GM03348 (cell line): ENCODE measurements around the gene DOCK11.
A peak's percentile ranks its signal among the peaks of the same experiment; 100 is the strongest.
"Not testable (repeated sequence)": the region's sequence is repeated elsewhere in the genome, so short reads cannot be mapped to it uniquely, and the experiment has no call there.

ENCODE experiments used
- DNase-seq: peaks from one replicate; pipeline ENCODE4 v3.0.0; 2012; ENCODE audit warnings: low spot score

The DOCK11 gene

DNA sequence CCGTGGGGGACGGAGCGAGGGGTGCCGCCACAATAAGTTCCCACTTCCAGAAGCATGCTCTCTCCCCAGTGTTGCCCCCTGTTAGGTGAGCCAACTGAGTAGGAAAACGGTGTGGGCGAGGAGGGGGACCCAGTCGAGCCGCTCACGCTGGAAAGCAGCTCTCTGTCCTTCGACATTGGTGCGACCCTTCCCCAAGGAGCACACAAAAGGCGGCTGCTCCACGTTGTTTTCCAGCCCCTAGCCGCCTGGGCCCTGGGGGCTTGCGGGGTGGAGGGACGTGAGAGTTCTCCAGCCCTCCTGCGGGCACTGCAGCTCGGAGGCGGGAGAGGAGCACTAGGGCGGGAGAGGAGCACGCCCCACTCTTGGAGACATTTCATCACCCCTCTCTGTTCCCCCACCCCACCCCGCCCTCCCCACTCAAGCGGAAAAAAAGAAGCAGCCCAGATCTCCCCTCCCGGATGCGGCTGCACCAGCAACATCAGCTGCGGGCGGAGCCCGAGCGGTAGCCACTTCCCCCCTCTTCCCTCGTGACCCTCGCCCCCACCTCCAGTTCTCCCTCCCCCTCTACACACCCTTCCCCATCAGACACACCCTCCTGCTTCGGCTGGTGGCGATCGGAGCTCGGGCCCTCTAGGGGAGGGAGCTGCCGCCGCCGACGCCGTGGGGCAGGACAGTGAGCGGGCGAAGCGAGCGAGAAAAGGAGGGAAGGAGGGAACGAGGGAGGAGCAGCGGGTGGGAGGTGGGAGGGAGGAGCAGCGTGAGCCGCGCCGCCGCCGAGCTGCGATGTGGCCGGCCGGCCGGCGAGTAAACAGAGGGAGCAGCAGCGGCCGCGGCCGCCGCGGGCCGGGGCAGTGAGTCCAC lies at the start of gene DOCK11:
Gene DOCK11 (plus strand): TSS at position 755 of the 861 bp plus-strand sequence. CDS start 157 bp downstream, outside the sequence.
- DNase-seq, result peak; percentile 88

DNA sequence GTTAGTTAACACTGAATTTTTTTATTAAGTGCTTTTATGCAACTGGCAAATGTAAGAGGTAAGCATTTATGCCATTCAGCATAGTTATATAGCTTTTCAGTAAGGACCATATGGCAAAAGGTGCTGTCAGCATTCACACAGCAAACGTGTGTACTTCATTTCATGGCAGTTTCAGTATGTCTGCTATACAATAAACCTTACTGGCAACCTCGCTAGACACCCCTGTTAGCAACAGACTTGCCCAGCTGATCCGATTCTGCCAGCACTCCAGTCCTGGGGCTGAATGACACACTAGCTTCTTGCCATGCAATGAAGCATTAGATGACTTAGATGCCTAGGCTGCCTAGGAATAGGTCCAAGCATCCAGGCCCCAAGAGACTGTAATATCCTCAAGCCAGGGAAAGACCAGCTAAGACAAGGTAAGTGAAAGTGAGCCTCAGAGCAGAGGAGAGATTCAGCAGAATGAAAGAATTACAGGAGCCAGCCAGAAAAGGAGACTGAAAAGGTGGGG lies 47.3 kb upstream of the DOCK11 start:
- peak; percentile 5 for DNase-seq

DNA sequence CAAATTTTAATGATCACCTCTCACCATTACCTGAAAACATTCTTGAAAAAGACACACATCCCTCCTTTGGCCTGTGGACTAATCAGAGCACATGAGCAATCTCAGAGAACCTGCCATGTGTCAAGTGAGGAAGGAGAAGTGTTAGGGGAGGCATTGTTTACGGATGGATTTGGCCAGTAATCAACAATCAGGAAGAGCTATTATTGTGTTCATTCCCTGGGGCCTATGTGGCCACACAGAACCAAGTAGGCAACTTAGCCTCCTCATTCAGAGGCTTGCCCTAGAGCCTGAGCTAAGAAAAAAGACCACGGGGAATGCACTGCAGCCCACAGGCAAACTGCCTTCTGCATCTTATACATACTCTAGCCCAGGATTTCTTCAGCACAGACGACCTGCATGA lies 40.6 kb upstream of the DOCK11 start:
- no peak for DNase-seq

DNA sequence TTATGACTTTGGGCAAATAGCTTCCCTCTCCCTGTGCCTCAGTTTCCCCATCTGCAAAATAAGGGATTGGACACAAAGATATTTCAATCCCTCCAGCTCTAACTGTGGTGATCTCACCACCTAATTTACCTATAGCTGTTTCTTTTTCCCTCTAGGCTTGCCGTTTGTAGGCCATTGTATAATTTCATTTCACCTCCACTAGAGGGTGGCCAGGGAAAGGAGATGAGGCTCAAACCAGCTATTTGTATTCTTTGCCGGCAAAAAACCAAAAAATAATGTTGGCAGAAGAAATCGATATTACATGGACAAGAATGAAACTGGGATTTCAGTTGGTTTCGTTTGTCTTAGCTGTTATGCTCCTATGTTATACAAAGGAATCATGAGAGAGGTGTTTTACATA lies 36.1 kb upstream of the DOCK11 start:
- DNase-seq, result peak; percentile 50

DNA sequence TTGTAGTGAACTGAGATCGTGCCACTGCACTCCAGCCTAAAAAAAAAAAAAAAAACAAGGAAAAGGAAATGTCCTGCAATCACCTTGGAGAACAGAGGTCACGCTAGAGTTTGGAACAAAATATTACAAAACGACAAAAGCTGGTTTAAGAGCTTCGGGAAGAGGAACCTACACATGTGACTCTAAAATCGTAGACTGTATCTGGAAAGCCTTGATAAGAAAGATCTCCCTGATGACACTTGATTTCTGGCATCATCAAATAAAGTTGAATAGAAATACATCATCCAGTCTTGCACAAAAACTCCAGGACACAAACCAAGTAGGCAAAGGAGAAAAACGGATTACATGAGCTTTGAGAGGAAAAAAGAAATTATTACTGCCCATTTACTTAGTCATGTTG lies 31.1 kb upstream of the DOCK11 start:
- no peak for DNase-seq

DNA sequence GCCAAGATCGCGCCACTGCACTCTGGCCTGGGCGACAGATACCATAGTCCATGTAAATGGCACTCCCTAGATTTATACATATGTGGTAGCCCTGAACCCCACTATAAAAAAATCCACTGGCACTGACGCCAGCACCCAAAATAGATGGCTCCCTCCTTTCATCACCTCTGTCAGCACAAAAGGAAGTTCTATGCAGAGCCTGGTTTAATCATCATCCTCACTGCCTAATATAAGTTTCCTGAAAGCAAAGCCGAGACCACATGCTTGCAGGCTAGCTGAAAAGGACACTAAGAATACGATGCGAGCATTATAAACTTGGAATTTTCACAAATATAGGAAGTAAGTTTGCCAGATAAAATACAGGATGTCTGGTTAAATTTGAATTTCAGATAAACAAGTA lies 27.5 kb upstream of the DOCK11 start:
- DNase-seq, result no peak

DNA sequence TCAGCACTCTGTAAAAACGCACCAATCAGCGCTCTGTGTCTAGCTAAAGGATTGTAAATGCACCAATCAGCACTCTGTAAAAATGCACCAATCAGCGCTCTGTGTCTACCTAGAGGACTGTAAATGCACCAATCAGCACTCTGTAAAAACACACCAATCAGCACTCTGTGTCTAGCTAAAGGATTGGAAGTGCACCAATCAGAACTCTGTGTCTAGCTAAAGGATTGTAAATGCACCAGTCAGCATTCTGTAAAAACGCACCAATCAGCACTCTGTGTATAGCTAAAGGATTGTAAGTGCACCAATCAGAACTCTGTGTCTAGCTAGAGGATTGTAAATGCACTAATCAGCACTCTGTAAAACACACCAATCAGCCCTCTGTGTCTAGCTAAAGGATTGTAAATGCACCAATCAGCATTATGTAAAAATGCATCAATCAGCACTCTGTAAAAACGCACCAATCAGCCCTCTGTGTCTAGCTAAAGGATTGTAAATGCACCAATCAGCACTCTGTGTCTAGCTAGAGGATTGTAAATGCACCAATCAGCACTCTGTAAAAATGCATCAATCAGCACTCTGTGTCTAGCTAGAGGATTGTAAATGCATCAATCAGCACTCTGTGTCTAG lies 24.8 kb upstream of the DOCK11 start:
- not testable (repeated sequence) for DNase-seq

DNA sequence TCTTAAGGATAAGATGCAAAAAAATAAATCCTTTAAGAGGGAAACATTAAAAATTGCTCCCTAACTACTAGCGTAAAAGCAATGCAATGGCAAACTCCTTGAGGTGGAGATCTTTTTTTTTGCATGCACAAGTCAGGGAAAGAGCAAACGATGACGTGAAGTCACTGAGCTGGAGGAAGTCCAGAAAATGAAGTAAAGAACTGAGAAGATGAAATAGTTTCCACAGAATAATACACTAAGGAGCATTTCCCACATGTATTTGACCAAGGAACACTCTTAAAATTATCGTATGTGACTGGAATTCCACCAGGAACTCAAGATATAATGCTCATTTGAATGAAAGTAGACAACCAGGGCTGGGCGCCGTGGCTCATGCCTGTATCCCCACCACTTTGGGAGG lies 21.0 kb upstream of the DOCK11 start:
- DNase-seq, result peak; percentile 6

DNA sequence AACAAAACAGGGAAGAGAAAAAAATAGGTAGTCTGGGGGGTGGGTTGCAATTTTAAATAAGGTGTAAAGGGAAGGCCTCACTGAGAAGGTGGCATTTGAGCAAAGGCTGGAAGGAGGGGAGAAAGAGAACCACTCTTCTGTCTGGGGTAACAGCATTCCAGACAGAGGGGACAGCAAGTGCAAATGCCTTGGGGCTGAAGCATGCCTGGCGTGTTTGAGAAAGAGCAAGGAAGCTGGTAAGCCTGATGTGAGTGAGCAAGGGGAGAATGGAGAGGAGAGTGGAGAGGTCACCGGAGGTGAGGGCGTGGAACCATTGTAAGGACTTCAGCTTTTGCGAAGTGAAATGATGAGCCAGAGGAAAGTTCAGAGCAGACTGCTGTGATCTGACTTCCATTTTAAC lies 19.7 kb upstream of the DOCK11 start:
- no peak for DNase-seq

DNA sequence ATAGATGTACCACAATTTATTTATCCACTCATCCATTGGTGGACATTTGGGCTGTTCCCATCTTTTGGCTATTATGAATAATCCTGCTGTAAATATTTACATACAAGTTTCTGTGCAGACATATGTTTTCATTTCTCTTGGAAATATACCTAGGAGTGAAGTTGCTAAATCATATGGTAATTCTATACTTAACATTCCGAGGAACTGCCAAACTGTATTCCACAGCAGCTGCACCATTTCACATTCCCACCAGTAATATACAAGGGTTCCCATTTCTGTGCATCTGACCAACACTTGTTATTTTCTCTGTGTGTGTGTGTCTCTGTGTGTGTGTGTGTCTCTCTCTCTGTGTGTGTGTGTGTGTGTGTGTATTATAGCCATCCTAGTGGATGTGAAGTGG lies 15.4 kb upstream of the DOCK11 start:
- no peak for DNase-seq

DNA sequence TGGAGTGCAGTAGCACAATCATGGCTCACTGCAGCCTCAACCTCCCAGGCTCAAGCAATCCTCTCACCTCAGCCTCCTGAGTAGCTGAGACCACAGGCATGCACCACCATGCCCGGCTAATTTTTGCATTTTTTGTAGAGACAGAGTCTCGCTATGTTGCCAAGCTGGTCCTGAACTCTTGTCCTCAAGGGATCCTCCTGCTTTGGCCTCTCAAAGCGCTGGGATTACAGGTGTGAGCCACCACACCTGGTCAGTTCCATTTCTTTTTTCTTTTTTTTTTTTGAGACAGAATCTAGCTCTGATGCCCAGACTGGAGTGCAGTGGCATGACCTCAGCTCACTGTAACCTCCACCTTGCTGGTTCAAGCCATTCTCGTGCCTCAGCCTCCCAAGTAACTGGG lies 13.2 kb upstream of the DOCK11 start:
- DNase-seq, result not testable (repeated sequence)

DNA sequence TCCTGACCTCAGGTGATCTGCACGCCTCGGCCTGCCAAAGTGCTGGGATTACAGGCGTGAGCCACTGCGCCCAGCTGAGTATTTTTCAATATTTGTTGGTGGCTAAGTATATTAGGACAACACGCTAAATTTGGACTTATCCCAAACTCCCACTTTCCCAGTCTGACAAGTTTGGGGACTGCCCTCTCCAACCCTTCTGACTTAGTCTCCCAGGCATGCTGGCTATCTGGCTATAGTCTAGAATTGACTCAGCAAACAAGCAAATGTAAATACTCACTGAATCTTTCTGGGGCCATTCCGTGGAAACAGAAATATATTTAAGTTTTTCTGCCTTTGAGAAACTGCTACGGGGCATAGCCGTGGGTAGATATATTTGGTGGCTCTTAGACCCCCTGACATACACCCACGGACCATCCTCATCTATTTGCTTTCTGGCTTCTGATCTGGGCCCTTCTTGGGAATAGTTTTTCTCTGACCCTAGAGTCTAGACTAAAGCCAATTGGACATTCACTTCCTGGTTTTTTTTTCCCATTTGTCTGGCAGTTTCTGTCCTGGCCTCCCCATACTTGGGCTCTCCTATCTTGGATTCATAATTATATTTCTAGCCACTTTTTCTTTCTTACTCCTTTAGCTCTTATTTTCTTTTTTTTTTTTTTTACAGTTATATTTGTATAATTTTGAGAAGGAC lies 11.3 kb upstream of the DOCK11 start:
- no peak for DNase-seq

DNA sequence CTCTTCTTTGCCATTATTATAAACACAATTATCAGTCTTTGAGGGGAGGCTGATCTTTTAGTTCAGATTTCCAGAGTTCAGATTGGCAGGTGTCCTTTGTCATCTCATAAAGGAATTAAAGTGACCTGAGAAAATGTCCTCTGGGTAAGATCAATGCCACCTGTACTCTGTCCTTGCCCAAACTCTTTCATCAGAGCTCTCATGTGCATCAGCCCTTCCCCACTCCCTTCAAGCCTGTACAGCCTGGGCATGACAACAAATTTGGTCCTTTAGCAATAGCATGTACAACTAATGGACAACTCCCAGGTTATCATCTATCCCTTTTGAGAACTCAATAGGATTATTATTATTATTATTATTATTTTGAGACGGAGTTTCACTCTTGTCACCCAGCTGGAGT lies 8.9 kb upstream of the DOCK11 start:
- not testable (repeated sequence) for DNase-seq

DNA sequence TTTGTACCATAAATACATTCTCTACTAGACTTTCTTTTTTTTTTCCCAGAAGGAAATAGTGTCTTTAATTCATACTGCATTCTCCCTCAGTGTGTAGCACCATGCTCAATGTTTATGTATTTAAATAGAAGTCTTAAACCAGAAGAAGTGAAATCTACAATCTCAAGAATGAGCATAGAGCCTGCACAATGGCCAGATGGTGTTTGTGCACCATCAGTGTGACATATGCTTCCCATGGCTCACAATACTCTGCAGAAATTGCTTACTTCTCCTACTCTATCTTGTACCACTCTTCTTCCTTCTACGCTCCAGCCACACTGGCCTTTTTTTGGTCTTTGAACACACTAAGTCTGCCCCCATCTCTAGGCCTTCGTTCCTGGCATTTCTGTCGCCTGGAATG lies 2.6 kb upstream of the DOCK11 start:
- no peak for DNase-seq

DNA sequence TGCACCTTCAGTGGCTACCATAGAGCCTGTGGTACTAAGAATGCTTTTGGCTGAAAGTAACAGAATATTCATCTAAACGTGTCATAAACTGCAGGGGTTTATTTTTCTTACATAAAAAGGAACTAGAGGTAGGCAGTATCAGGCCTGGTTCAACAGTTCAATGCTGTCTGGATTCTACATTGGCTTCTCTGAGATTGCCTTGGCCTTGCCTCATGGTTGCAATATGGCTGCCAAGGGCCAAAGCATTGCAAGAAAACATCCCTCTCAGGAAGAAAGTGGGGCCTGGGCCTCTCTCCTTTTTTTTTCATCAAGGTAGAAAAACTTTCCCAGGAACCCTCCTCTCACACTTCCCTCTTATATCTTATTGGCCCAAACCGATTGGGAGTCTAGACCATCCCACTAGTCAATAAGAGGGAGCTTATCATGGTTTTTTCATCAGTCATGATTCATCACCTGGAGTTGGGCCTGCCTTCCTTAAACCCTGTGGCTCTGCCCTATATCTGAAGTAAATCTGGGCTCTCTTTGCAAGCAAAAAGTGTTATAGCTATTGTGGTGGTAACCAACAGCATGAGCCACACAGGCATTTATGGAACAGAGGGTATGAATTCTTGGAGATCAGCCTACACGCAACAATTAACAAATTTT lies 1.8 kb upstream of the DOCK11 start:
- DNase-seq, result no peak

DNA sequence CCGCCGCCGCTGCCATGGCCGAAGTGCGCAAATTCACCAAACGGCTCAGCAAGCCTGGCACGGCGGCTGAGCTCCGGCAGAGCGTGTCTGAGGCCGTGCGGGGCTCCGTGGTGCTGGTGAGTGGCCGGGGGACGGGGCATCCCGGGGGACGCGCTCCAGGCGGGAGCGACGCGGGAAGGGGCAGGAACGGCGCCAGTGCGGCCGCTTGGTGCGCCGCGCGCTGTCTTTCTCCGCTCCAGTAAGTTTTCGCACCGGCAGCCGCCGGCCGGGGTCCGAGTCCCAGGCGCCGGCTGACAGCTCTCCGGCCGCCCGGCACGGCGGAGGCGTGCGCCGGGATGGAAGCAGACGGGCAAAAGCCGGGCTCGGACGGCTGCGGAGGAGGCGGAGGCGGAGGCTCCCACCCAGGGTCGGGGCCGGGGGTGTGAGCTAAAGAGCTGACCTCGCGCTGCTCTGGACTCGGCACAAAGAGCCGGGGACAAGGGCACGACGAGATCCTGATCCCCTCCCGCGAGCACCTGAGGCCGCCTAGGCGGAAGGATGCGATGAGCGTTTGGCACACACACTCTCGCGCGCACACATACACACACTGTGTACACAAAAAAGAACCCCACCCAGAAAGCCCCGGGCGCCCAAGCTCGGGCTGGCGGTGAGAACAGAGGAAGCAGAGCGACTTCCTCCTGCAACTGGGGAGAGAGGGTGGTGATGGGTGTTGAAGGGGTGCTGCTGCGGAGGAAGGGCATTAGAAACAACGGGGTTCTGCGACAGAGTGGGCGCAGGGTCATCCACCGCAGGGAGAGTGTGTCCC lies 545 bp downstream of the DOCK11 start:
- peak; percentile 19 for DNase-seq

DNA sequence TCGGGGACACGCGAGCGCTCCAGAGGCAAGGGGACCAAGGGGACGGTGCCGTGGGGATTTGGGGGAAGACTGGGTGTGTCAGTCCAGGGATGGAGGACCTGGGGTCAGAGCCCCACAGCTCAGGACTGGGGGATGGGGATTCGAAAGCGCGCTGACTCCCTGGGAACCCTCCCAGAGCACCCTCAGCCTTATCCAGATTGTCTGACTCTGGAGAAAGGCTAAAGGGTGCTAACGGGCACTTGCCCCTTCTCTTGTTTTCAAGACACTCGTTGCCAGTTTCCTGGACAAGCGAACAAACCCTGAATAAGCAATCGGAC lies 1.1 kb downstream of the DOCK11 start:
- no peak for DNase-seq

DNA sequence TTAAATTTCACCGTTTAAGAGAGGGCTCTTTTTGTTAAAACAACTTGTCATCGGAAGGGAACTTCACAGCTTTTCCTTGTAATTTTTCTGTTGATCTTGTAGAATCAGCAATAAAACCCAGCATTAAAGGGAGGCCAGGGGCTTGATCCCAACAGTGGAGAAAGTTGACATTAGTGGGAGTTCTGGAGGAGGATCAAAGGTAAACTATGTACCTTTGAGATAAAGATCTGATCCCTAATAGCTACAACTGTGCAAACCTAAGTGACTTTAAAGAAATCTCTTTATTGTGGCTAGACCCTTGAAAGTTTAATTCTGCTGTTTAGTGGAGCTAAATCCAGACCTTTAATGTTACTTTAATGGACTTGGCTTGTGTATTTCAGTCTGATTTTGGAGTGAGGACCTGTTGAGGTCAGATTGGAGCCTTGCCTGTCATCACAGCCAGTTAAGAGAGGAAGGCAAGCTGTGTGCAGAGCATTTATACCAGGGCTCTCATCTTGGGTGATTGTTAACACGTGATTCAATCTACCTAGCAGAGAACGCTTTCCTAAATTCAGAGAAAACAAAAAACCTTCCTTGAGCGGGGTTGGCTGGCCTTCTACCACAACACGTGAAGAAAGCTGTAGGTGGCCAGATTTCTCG lies 1.7 kb downstream of the DOCK11 start:
- DNase-seq, result no peak

DNA sequence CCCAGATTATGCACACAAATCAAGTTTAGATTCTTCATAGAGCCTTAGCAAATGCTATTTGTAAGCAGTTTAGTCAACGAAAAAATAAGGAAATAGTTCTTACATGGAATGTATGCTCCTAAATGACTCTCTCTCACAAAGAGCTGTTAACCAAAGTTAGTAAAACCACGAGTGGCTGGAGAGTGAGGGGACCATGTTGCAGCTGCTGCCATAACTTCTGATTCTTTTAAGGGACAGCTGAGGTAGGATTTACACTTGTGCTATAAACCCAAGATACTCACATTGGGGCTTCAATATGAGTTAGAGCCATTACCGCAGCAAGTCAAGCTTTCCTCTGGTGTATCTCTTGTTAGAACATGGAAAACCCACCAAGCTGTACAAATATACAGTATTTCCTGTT lies 2.7 kb downstream of the DOCK11 start:
- no peak for DNase-seq

DNA sequence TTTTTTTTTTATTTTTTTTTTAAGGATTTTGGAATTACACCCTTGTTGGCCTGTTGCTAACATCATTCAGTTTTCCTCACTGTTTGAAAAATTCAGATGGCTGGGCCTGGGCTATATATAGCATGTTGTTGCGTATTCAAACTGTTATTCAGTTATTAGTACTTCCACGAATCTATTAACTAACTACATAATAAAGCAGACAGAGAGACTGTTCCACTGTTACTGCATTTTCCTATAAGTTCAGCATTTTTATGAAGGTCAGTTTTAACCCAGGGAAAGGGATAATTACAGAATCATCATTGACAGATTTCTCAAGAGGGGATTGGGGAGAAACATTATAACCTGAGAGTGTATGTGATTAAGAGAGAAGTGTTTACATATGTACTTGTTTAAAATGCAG lies 3.1 kb downstream of the DOCK11 start:
- DNase-seq, result no peak

DNA sequence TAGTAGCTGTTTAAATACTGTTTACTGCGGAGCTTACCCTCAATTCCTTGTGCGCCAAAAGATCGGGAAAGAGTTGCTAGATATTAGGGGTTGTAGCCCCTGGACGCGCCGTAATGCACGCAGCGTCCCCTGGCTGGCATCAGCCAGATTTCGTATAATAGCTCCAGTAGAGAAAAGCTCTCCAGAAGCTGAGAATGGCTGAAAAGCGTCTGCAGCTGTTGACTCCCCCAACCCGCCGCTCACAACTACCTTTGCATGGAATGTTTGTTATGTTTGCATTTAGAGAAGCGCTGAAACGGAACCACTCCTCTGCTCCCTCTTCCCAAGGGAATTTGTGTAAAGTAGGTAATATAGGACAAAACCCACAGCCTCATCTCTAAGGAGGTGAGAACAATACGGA lies 3.7 kb downstream of the DOCK11 start:
- no peak for DNase-seq
